Neural crest cell (in vitro differentiated cells): ENCODE data around the gene MYOM1. TPM values are rescaled to one million over a fixed set of nuclear protein-coding genes. Genes with fewer than 3 reads are reported as not detected.

ENCODE experiments used
- DNase-seq: peaks from one replicate; pipeline ENCODE4 v3.0.0; 2021; ENCODE audit warnings: low read depth, mixed read lengths, low spot score
- H3K27ac Mint-ChIP-seq: one replicate; pipeline ENCODE4 v1.8.0; 2021; ENCODE audit warnings: mild to moderate bottlenecking, mixed read lengths; ENCODE audit not compliant: unreplicated experiment
- H3K27me3 Mint-ChIP-seq: 2 replicates; pipeline ENCODE4 v1.8.0; 2021; ENCODE audit warnings: low read depth, mild to moderate bottlenecking, mixed read lengths
- H3K36me3 Mint-ChIP-seq: 2 replicates; pipeline ENCODE4 v1.8.0; 2021; ENCODE audit warnings: low read depth, mild to moderate bottlenecking, mixed read lengths
- H3K4me1 Mint-ChIP-seq: 2 replicates; pipeline ENCODE4 v1.8.0; 2021; ENCODE audit warnings: mixed read lengths
- H3K4me3 Mint-ChIP-seq: one replicate; pipeline ENCODE4 v1.8.0; 2021; ENCODE audit warnings: mild to moderate bottlenecking, mixed read lengths
- H3K9me3 Mint-ChIP-seq: 2 replicates; pipeline ENCODE4 v1.8.0; 2021; ENCODE audit warnings: mixed read lengths
- total RNA-seq: library from RNA; stranded (reverse); gene quantifications from 2 replicates; pipeline ENCODE4 v1.2.1, GENCODE V29; 2021
- TF ChIP-seq, protein P1 (sequence below): fragments of 200-600 bp; sonication (generic); conservative IDR thresholded peaks from 2 replicates; pipeline ENCODE4 v1.5.0; 2021; ENCODE audit warnings: antibody characterized with exemption, mild to moderate bottlenecking

MYOM1 gene
- total RNA-seq, 1 donor from 2014 or later: 0.89 TPM

DNA sequence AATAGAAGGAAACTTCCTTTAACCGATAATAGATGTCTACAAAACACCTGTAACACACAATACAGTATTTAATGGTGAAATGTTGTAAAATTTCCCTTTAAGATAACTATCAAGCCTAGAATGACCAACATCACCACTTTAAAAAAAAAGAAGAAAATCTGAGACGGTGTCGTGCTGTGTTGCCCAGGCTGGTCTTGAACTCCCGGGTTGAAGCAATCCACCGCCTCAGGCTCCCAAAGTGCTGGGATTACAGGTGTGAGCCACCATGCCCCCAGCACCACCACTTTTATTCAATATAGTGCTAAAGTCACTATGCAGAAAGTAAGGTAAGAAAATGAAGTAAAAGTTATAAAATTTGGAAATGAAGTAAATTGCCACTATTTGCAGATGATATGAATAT lies 96.9 kb downstream of the MYOM1 start:
- peaks cover 7% of the 10 kb centered on the region for H3K9me3 Mint-ChIP-seq
- TF ChIP-seq, protein P1, sequence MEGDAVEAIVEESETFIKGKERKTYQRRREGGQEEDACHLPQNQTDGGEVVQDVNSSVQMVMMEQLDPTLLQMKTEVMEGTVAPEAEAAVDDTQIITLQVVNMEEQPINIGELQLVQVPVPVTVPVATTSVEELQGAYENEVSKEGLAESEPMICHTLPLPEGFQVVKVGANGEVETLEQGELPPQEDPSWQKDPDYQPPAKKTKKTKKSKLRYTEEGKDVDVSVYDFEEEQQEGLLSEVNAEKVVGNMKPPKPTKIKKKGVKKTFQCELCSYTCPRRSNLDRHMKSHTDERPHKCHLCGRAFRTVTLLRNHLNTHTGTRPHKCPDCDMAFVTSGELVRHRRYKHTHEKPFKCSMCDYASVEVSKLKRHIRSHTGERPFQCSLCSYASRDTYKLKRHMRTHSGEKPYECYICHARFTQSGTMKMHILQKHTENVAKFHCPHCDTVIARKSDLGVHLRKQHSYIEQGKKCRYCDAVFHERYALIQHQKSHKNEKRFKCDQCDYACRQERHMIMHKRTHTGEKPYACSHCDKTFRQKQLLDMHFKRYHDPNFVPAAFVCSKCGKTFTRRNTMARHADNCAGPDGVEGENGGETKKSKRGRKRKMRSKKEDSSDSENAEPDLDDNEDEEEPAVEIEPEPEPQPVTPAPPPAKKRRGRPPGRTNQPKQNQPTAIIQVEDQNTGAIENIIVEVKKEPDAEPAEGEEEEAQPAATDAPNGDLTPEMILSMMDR: no peak
- no peak overlapping the region for H3K27ac Mint-ChIP-seq
- no peaks in the 10 kb centered on the region for H3K4me1 Mint-ChIP-seq
- no peak overlapping the region for H3K4me3 Mint-ChIP-seq
- H3K36me3 Mint-ChIP-seq: no peaks in the 10 kb centered on the region
- H3K27me3 Mint-ChIP-seq: no peaks in the 10 kb centered on the region
- DNase-seq: no peak

DNA sequence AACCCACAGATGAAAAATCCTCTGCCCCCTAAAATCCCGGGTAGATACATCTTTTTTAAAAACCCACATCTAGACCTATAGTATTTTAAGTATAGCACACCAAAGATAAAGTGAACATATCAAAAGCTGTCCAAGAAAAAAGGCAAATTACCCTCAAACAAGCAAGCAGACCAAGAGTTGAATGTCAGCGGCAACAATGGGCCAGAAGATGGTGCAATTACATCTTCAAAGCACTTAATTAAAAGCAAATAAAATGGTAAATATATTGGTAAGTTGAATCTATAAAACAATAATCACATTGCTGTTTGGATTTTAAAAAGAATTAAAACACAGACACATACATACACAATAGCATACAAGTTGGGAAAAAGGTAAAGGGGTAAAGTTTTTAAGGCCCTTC lies 98.5 kb downstream of the MYOM1 start:
- H3K9me3 Mint-ChIP-seq: peaks cover 7% of the 10 kb centered on the region

DNA sequence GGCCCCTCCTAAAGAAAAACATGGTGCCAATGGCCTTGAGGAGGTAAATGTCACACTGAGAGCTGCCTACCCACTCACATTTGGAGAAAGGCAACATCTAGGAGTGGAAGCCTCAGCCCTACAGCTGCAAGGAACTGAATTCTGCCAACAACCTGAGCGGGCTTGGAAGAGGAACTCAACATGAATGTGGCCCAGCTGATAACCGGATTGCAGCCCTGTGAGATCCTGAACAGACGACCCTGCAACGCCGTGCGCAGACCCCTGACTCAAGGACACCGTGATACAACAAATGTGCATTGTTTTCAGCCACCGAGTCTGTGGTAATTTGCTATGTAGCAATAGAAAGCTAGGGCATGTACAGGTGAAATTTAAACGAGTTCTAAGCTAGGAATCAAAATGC lies 99.4 kb downstream of the MYOM1 start:
- Mint-ChIP-seq H3K27me3 (no peaks in the 10 kb centered on the region), H3K9me3 (peaks cover 7% of the 10 kb centered on the region), H3K4me1 (no peaks in the 10 kb centered on the region), H3K36me3 (no peaks in the 10 kb centered on the region), H3K27ac (no peak overlapping the region), H3K4me3 (no peak overlapping the region)
- TF ChIP-seq, protein P1: no peak
- DNase-seq: no peak

More for the DNA sequence above, 98.5 kb downstream of the MYOM1 start:
- DNase-seq: no peak
- TF ChIP-seq, protein P1: no peak
- H3K27me3 Mint-ChIP-seq: no peaks in the 10 kb centered on the region
- no peaks in the 10 kb centered on the region for H3K4me1 Mint-ChIP-seq
- no peak overlapping the region for H3K4me3 Mint-ChIP-seq
- H3K27ac Mint-ChIP-seq: no peak overlapping the region
- H3K36me3 Mint-ChIP-seq: no peaks in the 10 kb centered on the region

DNA sequence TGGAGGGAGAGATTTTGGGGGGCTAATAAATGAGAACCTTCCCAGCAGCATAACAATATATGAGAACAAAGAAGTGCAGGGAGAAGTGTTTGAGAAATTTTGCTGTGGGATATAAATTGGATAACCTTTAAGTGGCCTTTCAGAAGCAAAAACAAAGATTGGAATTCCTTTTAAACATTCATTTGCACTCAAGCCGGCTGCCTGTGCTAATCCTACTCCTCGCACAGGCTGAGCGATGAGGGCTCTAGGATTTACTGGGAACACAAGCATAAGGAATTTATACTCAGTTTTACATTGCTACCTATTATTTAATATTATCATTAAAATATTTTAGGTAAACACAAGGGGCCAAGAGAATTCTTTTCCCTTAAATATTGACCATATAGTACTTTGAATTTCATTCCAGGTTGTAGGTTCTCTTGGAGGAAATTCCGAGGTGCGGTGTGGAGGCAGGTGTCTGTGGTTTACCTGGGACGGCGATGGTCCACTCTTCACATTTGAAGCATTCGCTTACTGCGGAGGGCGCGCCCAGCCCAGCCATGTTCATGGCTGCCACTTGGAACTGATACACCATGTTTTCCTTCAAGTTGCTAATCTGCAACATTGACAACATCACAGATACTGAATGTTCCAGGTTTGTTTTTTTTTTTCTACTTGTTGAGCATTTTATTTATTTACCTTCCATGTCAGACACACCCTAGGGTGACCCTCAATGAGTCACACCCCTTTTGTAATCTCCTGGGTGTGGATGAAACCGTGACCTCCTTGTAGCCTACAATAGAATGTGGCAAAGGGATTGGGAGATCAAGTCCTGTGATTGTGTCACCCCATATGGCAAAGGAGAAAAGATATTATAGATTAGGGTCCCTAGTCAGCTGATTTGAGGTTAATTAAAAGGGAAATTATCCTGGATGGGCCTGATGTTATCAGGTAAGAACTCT lies 100.1 kb downstream of the MYOM1 start:
- no peak for DNase-seq
- TF ChIP-seq, protein P1: no peak
- peaks cover under 1% of the 10 kb centered on the region for H3K9me3 Mint-ChIP-seq
- no peak overlapping the region for H3K4me3 Mint-ChIP-seq
- no peaks in the 10 kb centered on the region for H3K27me3 Mint-ChIP-seq
- H3K36me3 Mint-ChIP-seq: no peaks in the 10 kb centered on the region
- no peak overlapping the region for H3K27ac Mint-ChIP-seq
- H3K4me1 Mint-ChIP-seq: no peaks in the 10 kb centered on the region

DNA sequence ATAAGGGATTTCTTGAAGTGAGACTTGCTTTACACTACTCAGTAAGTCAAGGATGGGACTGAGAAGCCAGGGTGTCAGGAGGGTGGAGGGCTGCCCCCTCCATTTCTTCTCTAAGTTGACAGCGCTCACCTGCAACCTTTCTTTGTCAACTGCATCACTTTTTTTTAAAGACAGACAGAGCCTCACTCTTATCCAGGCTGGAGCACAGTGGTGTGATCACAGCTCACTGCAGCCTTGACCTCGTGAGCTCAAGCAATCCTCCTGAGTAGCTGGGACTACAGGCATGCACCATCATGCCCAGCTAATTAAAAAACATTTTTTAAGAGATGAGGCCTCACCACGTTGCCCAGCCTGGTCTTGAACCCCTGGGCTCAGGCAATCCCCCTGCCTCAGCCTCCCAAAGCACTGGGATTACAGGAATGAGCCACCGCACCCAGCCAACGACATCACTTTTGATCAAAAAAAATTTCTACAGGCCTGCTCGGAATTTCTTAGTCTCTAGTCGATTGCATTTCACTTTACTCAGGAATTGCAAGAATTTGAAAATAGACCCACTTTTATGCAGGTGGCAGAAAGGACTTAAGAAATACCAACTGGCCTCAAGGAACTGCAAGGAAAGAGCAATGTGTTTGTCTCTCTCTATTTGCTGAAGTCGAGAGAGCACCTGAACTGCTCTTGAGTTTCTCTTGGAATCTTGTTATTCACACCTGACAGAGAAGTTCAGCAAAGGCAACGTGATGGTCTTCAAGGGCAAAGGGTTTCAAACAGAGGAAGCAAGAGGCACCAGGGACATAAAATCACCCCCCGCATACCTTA lies 101.4 kb downstream of the MYOM1 start:
- DNase-seq: no peak
- no peaks in the 10 kb centered on the region for H3K4me1 Mint-ChIP-seq
- TF ChIP-seq, protein P1: no peak
- no peak overlapping the region for H3K4me3 Mint-ChIP-seq
- no peaks in the 10 kb centered on the region for H3K36me3 Mint-ChIP-seq
- H3K27me3 Mint-ChIP-seq: no peaks in the 10 kb centered on the region
- H3K9me3 Mint-ChIP-seq: no peaks in the 10 kb centered on the region
- H3K27ac Mint-ChIP-seq: no peak overlapping the region
